HG03469 (cell line): ENCODE results near the gene LRP1B.

ENCODE experiments used
- ATAC-seq: cut with Tn5 transposase; IDR thresholded peaks from one replicate; pipeline ENCODE4 v1.9.1; 2021; ENCODE audit warnings: mild to moderate bottlenecking, moderate library complexity, moderate number of reproducible peaks; ENCODE audit not compliant: unreplicated experiment

Gene LRP1B

DNA sequence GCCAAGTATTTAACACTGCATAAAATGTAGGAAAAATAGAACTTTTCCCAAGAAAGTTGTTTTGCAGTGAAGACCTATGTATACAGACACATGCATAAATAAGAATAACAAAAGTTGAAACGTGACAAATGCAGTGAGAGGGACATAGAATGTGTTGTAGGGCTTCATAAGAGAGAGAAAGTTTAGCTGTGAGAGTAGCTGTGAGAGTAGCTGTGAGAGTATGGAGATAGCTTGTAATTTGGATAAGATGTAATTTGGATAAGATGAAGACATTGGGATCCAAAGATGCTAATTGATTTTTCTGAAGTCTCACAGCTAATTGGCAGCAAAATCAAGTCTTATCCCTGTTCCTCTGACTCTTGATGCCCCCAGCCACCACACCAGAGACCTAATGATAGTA, 170.9 kb downstream of the LRP1B start:
- no peak for ATAC-seq

DNA sequence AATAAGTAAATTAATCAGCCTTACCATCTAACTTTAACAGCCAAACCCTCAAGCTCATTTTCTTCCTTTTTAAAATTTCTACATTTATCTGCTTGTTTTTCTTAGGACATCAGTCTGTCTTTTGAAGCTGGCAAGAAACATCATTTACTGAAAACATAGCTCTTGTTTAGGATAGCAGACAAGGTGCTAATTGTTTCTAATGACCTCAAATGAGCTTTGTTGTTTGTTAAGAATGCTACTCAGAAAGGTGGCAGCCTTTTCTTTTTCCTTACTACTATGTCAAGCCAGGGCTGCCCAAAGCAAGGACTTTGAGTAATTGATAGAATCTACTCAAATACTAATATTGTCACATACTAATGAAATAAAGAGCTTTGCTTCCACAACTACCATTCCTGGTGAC, 171.8 kb downstream of the LRP1B start:
- ATAC-seq = no peak

DNA sequence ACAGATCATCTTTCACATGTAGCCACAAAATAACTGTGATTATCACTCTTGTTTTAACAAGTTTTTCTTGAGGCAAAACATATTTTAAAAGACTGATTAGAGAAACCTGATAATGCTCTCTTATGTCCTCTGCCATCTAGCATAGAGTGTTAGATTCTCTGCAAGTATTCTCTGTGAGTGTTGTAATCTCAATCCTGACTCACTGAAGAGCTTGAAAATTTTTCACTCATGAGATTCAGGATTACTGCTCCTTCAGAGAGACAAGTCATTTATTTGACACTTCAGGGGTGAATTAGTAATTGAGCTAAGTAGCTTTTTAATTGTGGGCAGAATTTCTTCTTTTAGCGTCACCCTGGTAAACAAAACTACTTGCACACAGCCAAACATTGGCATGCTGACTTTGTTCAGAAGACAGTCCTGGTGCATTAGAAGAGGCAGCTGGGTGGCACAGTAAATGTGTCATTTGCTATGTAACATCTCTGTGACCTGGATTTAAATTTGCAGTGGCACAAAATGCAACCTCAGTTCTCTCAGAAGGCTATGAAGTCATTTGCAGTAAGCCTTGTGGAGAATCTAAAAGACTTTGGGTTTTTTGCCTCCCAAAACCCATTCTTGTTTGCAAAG, 172.9 kb downstream of the LRP1B start:
- ATAC-seq = no peak

DNA sequence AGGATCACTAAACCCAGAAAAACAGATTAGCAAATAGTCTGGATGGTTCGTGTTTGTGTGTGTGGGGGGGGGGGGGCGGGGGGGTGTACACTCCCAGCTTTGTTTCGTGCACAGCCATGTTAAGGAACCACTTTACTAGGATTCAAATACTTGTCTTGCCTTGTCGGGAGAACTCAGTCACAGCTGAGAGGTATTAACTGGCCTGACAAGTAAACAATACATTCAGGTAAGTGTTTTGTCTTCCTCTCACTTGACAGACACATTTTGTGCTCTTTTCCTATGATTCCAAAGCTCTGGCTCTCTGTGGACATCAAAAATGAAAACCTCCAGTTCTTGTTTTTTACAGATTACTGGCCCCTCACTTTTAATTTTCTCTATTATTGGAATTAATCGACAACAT, 173.5 kb downstream of the LRP1B start:
- no peak for ATAC-seq

DNA sequence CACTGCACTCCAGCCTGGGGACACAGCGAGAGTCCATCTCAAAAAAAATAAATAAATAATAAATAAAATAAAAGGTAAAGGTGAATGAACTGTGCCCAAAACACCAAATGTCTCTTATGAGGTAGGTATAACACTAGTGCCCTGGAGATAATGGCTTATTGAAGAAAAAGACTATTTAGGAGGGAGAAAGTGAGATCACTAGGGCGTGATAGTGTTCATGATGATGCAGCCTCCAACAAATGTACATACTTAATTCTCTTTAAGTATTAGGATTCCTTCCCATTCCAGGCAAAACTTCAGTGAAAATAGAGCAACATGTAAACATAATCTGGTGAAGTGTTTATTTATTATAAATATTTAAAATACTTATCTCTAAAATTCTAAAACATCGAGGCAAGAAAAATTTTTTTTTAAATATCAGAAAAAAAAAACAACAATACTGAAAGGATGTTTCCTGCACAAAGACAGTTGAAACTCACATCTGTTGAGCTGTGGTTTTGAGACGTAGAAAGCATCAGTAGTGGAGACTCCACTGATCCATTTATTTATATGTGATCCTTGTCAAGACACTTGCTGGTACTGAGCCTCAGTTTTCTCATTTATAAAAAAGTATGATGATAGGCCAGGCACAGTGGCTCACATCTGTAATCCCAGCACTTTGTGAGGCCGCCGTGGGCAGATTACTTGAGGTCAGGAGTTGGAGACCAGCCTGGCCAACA, 183.3 kb downstream of the LRP1B start:
- ATAC-seq = no peak

DNA sequence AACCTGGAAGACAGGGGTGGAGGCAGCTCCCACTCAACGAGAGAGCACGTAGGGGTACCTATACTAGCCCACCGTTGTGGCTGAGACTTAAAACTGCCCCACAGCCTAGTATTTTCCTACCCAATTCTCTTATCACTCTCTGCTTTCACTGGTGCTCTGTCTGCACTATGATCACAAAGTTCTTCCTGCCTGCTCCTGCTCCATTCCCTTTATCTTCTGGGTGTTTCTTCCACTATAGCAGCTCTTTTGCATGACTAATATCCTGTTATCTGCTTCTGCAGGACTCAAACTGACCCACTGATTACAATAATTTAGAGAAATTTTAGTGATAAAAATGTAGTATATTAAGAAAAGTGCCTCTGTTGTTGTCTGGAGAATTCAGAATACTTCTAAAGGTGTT, 184.8 kb downstream of the LRP1B start:
- no peak for ATAC-seq

DNA sequence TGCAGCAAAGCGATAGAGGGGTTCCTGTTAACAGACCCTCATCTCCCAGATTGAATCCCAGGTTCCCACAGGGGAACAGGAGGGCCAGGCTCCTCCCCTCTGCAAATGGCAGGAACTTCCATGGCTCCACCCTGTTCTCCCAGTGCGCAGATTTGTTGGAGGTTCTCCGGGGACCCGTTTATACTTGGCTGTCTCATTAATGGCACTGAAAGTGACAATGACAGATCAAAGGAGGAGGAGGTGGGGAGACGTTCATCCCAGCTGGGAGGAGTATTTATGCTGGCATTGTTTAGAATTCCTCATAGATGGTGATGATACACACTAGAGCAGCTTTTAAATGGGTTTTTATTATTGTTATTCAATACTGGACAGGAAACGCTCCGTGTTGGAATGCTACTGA, 186.9 kb downstream of the LRP1B start:
- ATAC-seq = no peak

DNA sequence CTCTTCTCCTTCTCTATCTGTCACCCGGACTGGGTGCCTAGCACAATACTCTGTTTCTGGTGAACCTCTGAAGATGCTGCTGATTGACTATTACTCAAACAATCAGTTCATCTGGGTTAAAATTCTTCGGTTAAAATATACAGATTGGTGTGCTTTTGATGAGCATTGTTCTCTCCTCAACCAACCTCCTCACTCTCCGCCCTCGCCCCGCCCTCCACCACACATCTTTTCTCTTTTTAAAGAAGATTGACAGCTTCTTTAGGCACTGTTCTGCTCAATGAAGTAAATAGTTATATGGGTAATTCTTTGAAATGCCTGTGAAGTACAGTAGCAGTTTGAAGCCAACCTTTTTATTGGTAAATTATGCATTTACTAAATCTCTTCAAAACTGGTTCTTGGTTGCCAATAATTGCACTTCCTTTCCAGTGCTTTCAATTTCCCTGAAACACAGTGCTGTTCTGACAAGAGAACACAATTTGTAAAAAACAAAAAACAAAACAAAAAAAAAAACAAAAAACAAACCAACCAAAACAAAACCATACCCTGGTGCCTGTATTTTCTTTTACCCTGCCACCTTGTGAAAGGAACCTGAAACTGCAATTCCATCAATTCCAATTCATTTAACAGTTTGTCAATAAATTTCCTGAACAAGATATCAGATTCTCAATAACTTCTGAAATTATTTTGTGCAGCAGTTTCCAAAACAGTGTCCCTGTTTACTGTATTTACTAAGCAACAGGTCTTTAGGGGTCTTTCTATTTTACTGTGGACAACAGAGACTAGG, 188.6 kb downstream of the LRP1B start:
- ATAC-seq = no peak

DNA sequence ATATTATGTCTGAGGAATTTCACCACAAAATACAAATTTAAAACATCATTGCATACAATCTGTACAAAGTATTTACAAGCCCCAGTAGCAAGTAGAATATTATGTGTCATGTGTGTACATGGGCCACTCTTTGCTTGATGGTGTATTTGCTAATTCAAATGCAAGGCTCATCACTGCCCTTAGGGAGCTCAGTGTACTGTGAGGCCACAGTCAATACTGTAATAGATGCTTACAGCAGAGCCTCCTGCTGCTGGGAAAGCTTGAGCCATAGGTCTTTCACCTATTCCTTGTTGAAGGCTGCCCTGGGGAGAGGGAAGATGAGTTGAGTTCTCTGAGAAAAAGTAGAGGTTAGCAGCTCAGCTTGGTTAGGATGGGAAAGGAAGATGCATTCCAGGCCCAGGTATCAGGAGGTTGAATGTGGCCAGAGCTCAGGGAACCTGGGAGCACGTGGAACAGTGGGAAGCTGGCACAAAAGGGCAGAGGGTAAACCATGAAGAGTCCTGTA, 189.6 kb downstream of the LRP1B start:
- ATAC-seq = no peak

DNA sequence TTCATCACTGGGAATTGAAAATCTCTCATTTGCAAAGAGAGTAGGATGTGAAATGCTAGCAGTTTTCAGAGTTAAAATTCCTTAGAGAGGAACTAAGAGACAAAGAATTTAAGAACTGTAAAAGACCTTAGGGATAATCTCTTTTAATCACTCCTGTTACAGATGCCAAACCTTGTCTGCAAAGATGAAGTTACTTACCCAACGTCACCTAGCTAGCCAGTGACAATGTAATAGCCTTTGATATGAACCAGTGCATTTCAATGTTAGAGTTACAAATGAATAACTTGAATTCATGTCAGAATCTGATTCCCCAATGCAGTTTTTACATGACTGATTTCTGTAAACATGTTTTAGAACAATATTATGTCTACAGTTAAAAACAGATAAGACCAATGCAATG, 190.1 kb downstream of the LRP1B start:
- no peak for ATAC-seq

DNA sequence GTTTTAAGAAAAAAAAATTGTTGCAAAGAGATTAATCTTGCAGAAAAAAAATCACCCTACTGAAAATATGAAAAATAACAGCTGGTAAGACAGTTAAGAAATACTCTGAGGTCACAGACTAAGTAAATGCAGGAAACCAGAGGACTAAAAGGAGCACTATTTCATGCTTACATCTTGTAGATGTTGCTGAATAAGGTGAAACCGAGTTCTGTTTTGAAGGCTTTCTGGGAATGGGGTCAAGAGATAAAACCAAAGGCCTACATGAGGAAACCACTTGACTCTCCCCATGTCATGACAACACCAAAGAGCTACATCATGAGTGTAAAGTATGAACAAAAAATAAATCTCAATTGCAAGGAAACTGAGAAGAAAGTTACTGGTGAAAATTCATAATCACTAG, 197.6 kb downstream of the LRP1B start:
- no peak for ATAC-seq

DNA sequence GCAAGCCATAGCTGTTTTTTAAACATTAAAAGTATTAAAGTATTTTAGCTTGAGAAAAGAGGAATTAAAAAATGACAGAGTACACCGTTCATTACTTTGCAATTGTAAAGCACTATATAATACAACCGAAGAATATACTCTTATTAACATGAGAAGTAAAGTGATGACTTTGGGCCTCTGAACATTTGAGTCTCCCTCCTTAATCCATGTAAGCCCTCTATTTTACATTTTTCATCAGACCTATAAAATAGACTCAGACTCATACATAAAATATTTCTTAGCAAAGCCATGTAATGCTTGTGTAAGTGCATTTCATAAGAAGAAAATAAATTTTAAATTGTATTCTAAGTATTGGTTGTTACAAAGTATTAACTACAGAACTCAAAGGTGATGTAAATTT, 198.6 kb downstream of the LRP1B start:
- ATAC-seq = no peak

DNA sequence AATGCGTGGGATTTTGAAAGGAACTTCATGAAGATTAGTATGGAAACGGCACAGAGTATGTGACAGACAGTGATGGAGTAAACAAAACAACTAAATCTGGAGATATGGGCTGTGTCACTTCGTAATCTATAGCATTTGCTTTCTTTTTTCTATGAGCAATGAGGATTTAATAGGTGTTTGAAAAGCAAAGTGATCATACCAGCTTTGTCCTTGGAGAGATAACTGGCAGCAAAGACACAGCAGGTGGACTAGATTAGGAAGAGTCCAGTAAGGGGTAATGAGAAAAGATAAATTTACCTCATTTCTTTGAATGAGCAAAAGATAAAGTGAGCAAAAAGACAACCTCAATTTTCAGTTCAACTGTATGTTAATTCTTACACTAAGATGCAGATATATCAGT, 199.0 kb downstream of the LRP1B start:
- ATAC-seq = no peak

DNA sequence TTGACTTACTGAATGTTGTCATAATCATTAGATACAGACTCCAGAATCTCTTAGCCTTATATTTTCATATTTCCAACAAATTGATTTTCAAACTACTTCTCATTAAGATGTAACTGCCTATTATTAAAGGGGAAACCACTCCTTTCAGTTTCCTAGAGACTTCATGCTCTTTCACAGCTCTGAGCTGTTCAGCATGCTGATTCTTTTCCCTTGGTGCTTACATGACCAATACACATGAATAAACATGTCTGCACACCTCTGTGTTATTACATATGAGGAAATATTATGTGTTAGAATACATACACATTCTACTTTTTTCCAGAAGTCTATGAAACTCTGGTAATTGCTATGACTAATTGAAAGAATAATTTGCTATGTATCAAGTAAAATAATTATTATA, 200.0 kb downstream of the LRP1B start:
- ATAC-seq = no peak

DNA sequence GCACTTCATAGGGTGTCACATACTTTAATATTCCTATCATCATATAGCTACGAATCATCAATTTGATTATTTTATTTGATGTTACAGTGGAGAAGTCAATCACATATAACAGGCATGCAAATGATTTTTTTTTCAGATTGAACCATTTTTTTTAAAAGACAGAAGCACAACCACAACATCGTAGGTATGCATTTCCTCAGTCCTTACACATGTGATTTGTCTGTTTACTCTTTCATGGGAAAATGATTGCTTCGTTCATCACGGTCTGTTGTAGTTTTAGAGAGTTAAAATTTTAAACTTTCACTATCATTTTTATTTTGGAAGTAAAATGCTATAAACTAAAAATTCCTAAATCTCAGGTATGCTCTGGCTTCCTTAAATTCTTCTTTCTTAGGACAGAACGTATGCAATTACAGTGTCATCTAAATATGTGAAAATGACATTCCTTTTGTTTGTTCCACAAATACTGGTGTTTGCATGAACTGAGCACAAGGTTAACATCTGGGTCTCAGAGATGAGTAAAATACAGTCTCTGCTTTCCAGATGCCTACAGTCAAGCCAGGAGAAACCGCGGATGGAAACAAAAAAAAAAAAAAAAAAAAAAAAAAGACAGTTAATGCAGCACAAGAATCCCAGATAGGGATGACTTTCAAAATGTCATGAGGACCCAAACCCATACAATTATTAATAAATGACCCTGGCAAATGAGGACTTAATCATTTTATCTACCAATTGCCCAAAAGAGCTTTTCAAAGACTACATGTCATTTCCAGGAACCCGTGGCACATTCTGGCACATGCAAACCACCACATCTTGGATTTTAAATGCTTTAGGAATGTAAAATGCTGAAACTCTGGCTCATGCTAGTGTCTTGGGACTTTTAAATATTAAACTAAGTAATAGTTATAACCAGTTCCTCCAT, 201.2 kb downstream of the LRP1B start:
- ATAC-seq = no peak

DNA sequence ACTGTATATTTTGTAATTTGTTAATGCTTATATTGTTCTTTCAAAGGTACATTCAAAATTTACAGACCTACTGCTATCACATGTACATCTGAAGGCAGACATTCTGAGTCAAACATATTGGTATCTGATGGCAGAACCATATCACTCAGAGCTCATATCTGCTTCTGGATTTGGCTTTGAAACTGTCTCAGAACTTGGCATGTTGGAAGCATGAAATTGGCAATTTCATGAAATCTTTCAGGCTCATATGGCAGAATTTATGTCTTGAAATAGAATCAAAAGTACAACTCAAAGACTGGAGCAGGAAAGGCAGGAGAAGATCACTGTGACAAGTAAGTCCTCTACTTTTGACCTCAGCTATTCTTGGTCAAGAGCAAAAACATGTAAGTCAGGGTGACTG, 202.3 kb downstream of the LRP1B start:
- no peak for ATAC-seq

DNA sequence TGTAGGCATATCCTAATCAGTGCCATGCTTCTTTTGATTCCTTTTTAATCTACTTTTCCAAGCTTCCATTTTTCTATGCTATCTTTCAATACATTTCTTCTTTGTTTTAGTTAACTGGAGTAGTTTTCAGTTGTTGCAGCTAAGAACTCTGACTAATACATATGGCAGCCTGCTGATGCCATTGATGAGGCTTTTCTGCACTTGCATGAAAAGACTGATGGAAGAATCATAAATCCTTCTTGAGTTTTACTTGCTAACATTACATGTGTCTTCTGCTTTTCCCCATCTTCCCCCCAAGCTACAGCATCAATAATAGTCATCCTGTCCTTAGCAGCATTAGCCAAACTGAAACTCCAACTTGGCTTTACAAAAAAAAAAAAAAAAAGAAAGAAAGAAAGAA, 203.3 kb downstream of the LRP1B start:
- no peak for ATAC-seq

DNA sequence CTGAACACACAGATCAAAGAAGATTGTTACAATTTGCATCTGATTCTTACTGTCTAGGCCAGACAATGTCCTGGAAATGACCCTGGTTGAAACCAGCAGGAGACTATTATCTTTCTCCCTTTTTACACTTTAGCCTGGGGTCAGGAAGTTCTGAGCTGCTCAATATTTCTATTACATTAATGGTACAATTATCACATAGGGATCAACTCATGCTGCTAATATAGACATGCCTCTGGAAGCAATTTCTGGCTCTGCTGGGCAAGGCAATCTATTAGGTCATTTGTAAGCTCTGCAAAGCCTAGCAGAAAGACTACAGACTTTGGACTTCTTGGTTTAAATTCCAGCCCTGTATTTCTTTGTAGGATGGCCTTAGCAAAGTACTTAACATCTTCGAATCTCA, 205.3 kb downstream of the LRP1B start:
- ATAC-seq = no peak

DNA sequence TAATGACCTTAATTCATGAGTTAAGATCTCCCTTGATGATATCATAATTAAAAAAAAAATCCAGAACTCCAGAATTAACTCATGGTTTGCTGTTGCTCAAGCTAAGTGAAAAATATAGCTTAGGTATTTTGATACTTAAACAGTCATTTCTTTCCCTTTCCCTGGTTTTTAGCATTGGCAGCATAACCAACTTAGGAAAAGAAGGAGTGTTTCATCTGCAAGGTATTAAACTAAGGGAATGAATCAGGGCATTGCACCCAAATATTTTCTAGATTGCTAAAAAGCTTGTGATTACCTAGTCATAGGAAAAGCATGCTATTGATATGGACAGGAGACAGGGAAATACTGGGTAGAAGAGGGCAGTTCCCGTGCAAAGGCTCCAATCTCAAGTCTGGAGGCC, 207.2 kb downstream of the LRP1B start:
- no peak for ATAC-seq

DNA sequence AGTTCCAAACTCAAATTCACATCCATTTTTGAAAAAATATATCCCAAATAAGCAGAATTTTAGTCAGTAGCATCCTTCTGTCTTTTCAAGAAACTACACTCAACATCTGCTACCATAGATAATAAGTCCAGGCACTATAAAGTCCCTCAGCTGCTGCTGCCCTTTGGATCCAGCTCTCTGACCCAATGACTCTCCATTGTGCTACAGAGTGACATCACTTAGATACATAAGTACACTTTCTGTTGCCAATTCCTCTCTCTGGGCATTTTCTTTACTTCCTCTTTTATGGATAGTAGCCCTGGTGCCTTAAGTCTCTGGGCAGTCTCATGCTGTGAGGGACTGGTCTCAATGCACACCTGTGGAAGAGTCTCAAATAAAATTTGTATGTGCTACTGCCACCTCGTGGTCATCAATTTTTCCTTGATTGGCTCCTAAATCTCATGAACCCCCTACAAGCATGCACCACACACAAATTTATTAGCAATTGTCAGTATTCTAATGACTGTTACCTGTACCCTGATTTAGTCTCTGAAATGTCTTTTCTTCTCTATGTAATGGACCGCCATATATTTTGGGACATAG, 219.2 kb downstream of the LRP1B start:
- ATAC-seq = peak; percentile 84

DNA sequence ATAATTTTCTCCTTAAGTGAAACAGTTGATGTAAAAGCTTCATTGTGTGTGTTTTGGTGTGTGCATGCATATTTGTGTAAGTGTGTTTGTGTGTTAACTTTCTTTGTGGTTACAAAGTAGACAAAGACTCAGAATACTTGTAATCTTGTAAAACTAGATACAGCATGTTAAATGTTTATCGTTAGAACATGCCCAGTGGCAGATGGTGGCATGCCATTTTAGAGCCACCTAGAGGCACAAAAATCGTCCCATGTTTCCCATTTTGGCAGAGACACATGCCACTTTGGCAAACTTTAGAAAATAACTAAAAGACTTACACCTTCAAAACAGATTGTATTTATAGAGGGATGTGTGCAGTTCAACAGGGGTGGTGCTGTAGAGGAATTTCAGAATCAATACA, 224.1 kb downstream of the LRP1B start:
- no peak for ATAC-seq
